Endothelial cell of umbilical vein (primary cell): ENCODE results near the gene CTNND2. TPM values are rescaled to one million over a fixed set of nuclear protein-coding genes. Genes with fewer than 3 reads are reported as not detected.

Source experiments
- BruUV-seq: library from RNA; stranded (reverse); fragments of 400-500 nt; replicated peaks from 2 replicates; lab custom pipeline; 2021; lab: Mats Ljungman, UMichigan
- CTCF ChIA-PET: fragments of 300-600, 350-600 bp; sonication (Branson Sonifier 250); formaldehyde crosslinking; loops from one replicate; lab custom pipeline; 2021; ENCODE audit warnings: antibody characterized with exemption, inconsistent platforms; lab: Charles Lee
- POLR2A ChIA-PET: fragments of 300-600, 350-600 bp; sonication (Branson Sonifier 250); formaldehyde crosslinking; loops from one replicate; lab custom pipeline; 2021; ENCODE audit warnings: antibody characterized with exemption, inconsistent platforms; lab: Charles Lee
- DNase-seq: peaks from one replicate; pipeline ENCODE4 v3.0.0-alpha.2; 2011; ENCODE audit warnings: low read depth, low spot score
- FAIRE-seq: peaks from 2 replicates; lab custom pipeline; 2011; peaks lifted over from hg19 to GRCh38; lab: Jason Lieb, UNC
- H2AFZ ChIP-seq: 2 replicates; pipeline ENCODE4 v1.6.0; 2012; ENCODE audit warnings: low read depth, low read length, control low read depth, inconsistent platforms
- H3K27ac ChIP-seq: 2 replicates; pipeline ENCODE4 v1.5.1; 2011; ENCODE audit warnings: low read depth, mild to moderate bottlenecking, control low read depth, low read length, moderate library complexity; ENCODE audit not compliant: insufficient read depth
- H3K27me3 ChIP-seq, 2 experiments: 2 replicates each; pipeline versions ENCODE4 v1.6.0 to v1.6.1; 2011; ENCODE audit warnings: low read length in 2 of 2, mixed read lengths in 1 of 2; ENCODE audit not compliant: control insufficient read depth in 2 of 2, insufficient read depth in 2 of 2
- H3K36me3 ChIP-seq, 2 experiments: 2 replicates in 1 of 2; 3 replicates in 1 of 2; pipeline ENCODE4 v1.5.1; 2011; ENCODE audit warnings: low read length in 2 of 2, mild to moderate bottlenecking in 1 of 2, moderate library complexity in 1 of 2; ENCODE audit not compliant: control insufficient read depth in 2 of 2, insufficient read depth in 2 of 2; ENCODE audit errors: extremely low read depth in 1 of 2
- H3K4me1 ChIP-seq: 3 replicates; pipeline ENCODE4 v1.5.1; 2011; ENCODE audit warnings: mild to moderate bottlenecking, low read length; ENCODE audit not compliant: control insufficient read depth, insufficient read depth; ENCODE audit errors: extremely low read depth
- H3K4me2 ChIP-seq: 2 replicates; pipeline ENCODE4 v1.6.1; 2011; ENCODE audit warnings: low read length, control low read depth, mixed read lengths; ENCODE audit not compliant: insufficient read depth
- H3K4me3 ChIP-seq, 3 experiments: fragments of 200-600 bp in 1 of 3; sonication (generic), shearing (Covaris generic) in 1 of 3; replicated peaks in 1 of 3; 2 replicates each; pipeline ENCODE4 v1.5.1; 2011 to 2016; ENCODE audit warnings: control low read depth in 3 of 3, low read length in 3 of 3, mild to moderate bottlenecking in 2 of 3, inconsistent platforms in 1 of 3, low read depth in 1 of 3, moderate library complexity in 1 of 3; ENCODE audit not compliant: insufficient read depth in 1 of 3
- H3K79me2 ChIP-seq: 2 replicates; pipeline ENCODE4 v1.6.0; 2012; ENCODE audit warnings: low read length, inconsistent platforms; ENCODE audit not compliant: control insufficient read depth, insufficient read depth
- H3K9ac ChIP-seq: replicated peaks from 2 replicates; pipeline ENCODE3; 2011; ENCODE audit warnings: low read length, control low read depth; ENCODE audit not compliant: insufficient read depth; ENCODE audit errors: extremely low read depth
- H3K9me1 ChIP-seq: replicated peaks from 3 replicates; pipeline ENCODE4 v1.6.0; 2011; ENCODE audit warnings: mild to moderate bottlenecking, low read length; ENCODE audit not compliant: control insufficient read depth, insufficient read depth; ENCODE audit errors: extremely low read depth
- H3K9me3 ChIP-seq: replicated peaks from 2 replicates; pipeline ENCODE4 v1.5.1; 2012; ENCODE audit warnings: low read length, inconsistent platforms; ENCODE audit not compliant: control insufficient read depth, insufficient read depth
- H4K20me1 ChIP-seq: replicated peaks from 2 replicates; pipeline ENCODE3; 2011; ENCODE audit warnings: mild to moderate bottlenecking, low read length; ENCODE audit not compliant: control insufficient read depth, insufficient read depth; ENCODE audit errors: extremely low read depth
- EZH2 ChIP-seq: IDR thresholded peaks from 2 replicates; pipeline ENCODE4 v1.6.1; 2012; ENCODE audit warnings: borderline replicate concordance, low read depth, mild to moderate bottlenecking, moderate library complexity, low read length, inconsistent platforms; ENCODE audit not compliant: severe bottlenecking
- FOS ChIP-seq: IDR thresholded peaks from 2 replicates; pipeline ENCODE4 v1.6.1; 2011; ENCODE audit warnings: mild to moderate bottlenecking, low read length, moderate library complexity, borderline replicate concordance; ENCODE audit not compliant: insufficient read depth
- GATA2 ChIP-seq: IDR thresholded peaks from 2 replicates; pipeline ENCODE4 v1.7.0; 2011; ENCODE audit warnings: low read depth, mild to moderate bottlenecking, moderate library complexity, mixed read lengths, low read length; ENCODE audit not compliant: insufficient read length, insufficient read depth
- JUN ChIP-seq: IDR thresholded peaks from 2 replicates; pipeline ENCODE4 v1.6.1; 2011; ENCODE audit warnings: borderline replicate concordance, low read depth; ENCODE audit not compliant: insufficient read length, insufficient read depth
- MYC ChIP-seq: IDR thresholded peaks from one replicate; pipeline ENCODE4 v1.6.1; 2011; ENCODE audit warnings: mild to moderate bottlenecking, low read depth, low read length
- POLR2A ChIP-seq: IDR thresholded peaks from 2 replicates; pipeline ENCODE4 v1.6.1; 2012; ENCODE audit warnings: low read depth, mild to moderate bottlenecking, control low read depth, low read length
- POLR2AphosphoS5 ChIP-seq: IDR thresholded peaks from 2 replicates; pipeline ENCODE4 v1.6.1; 2012; ENCODE audit warnings: low read depth, mild to moderate bottlenecking, control low read depth, low read length, moderate library complexity; ENCODE audit not compliant: insufficient read depth
- dilution Hi-C: fragments of 300-500 bp; cut with MboI; formaldehyde crosslinking; loops from one replicate; pipeline ENCODE4 v1.15.0; 2019; ENCODE audit warnings: low sequenced_read_pairs; ENCODE audit not compliant: extremely low pct_ligation_motif_present
- intact Hi-C: fragments of 100-400 bp; cut with micrococcal nuclease; formaldehyde crosslinking; loops from one replicate; pipeline ENCODE4 v1.10.0; 2022
- polyA plus RNA-seq, 4 experiments: library from polyadenylated mRNA; depleted of rRNA in 3 of 4; stranded (reverse) in 3 of 4; unstranded in 1 of 4; fragments of >200 nt; gene quantifications; 2 replicates each; pipeline versions ENCODE4 v1.2.1 to v1.2.3, GENCODE V29; 2011 to 2012; ENCODE audit warnings: missing spikeins in 1 of 4
- total RNA-seq: library from RNA; stranded (reverse); gene quantifications from 2 replicates; pipeline ENCODE4 v1.2.3, GENCODE V29; 2021
- TF ChIP-seq, protein P1 (sequence below): IDR thresholded peaks from 2 replicates; pipeline ENCODE4 v1.6.1; 2011; ENCODE audit not compliant: insufficient read depth, insufficient read length

Gene CTNND2
- total and polyA plus RNA-seq, 2 donors (not counting 3 experiments of a cell fraction or from before 2014, with no cell fraction given), result not detected

DNA sequence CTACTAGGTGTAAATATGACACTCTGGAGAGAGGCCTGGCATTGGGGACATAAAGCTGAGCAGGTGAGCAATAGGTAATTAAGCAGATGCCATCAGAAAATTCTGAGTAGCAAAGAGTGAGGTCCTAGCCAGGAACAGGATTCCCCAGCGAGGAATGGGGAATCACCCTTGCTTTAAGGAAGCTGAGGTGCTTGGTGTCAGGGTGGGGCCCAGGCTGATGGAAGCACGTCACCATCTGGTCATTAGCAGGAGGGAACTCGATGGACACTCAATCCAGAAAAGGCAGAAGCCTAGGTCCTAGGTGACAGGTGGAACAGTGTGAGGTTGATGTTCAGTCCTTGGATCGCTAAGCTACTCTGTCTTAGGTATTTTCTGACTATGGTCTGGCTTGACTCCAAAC is 580.5 kb downstream of the CTNND2 start:
- H3K9ac ChIP-seq, result no peak overlapping the region
- peaks cover 5% of the 10 kb centered on the region for H3K9me3 ChIP-seq
- DNase-seq (no peak), FAIRE-seq (no peak)
- H4K20me1 ChIP-seq, result no peaks in the 10 kb centered on the region
- H3K27me3 ChIP-seq, result no peaks in the 10 kb centered on the region
- no TSS peak for BruUV-seq
- no peak for TF ChIP-seq POLR2A
- no peak for TF ChIP-seq MYC
- no peak for TF ChIP-seq GATA2
- TF ChIP-seq, protein P1, sequence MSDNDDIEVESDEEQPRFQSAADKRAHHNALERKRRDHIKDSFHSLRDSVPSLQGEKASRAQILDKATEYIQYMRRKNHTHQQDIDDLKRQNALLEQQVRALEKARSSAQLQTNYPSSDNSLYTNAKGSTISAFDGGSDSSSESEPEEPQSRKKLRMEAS, result no peak
- TF ChIP-seq EZH2, result no peak
- TF ChIP-seq POLR2AphosphoS5, result no peak
- TF ChIP-seq JUN, result no peak
- no peak for TF ChIP-seq FOS
- H3K9me1 ChIP-seq, result no peaks in the 10 kb centered on the region
- no peak overlapping the region for H3K4me2 ChIP-seq
- dilution Hi-C loops, result no loop called here
- H3K4me3 ChIP-seq, result no peak overlapping the region
- no peaks in the 10 kb centered on the region for H3K36me3 ChIP-seq
- no peaks in the 10 kb centered on the region for H3K79me2 ChIP-seq
- POLR2A ChIA-PET, result no interaction called here
- CTCF ChIA-PET, result no interaction called here
- intact Hi-C loops, result no loop called here
- no peak overlapping the region for H3K27ac ChIP-seq
- no peak overlapping the region for H2AFZ ChIP-seq
- no peaks in the 10 kb centered on the region for H3K4me1 ChIP-seq

DNA sequence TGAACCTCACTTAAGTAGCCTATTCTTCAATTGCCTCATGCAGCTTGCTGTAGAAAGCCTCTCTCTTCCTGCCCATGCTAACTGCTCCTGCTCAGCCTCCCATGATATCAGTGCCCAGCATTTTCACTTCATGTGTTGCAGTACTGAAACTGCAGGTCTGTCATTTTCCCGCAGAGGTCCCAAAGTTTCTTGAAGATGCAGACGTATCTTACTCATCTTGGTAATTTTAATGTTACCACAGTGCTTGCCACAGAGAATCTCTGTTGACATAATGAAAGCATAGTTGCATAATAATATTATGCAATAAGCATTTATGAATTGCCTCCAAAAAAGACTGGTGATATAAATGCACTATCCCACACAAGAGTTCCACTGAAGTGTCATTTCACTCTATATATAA is 582.1 kb downstream of the CTNND2 start:
- intact Hi-C loops (no loop called here), dilution Hi-C loops (no loop called here)
- Histone ChIP-seq H3K4me3 (no peak overlapping the region), H3K36me3 (no peaks in the 10 kb centered on the region), H2AFZ (no peak overlapping the region), H4K20me1 (no peaks in the 10 kb centered on the region), H3K9me1 (no peaks in the 10 kb centered on the region), H3K9me3 (peaks cover 5% of the 10 kb centered on the region), H3K4me1 (no peaks in the 10 kb centered on the region), H3K4me2 (no peak overlapping the region), H3K27me3 (no peaks in the 10 kb centered on the region), H3K9ac (no peak overlapping the region), H3K27ac (no peak overlapping the region), H3K79me2 (no peaks in the 10 kb centered on the region)
- TF ChIP-seq POLR2A, result no peak
- TF ChIP-seq, protein P1, result no peak
- DNase-seq (no peak), FAIRE-seq (no peak)
- ChIA-PET POLR2A (no interaction called here), CTCF (no interaction called here)
- no TSS peak for BruUV-seq
